AG04450 (cell line): ENCODE results near the gene ZIC2. TPM values are rescaled to one million over a fixed set of nuclear protein-coding genes. Genes with fewer than 3 reads are reported as not detected.

Source experiments
- CTCF ChIA-PET: fragments of 300-600, 350-600 bp; formaldehyde crosslinking; extraction: SDS; loops from one replicate; lab custom pipeline; 2022; ENCODE audit warnings: antibody characterized with exemption, inconsistent platforms; lab: Charles Lee
- POLR2A ChIA-PET: fragments of 350-600 bp; formaldehyde crosslinking; extraction: SDS; loops from one replicate; lab custom pipeline; 2021; ENCODE audit warnings: antibody characterized with exemption, inconsistent platforms; lab: Yijun Ruan, JAX
- DNase-seq: peaks from one replicate; pipeline ENCODE4 v3.0.0-alpha.2; 2011; ENCODE audit warnings: low read depth, low spot score
- H3K27ac ChIP-seq: one replicate; pipeline ENCODE4 v1.5.1; 2012; ENCODE audit warnings: low read depth, low read length, control low read depth
- H3K27me3 ChIP-seq: one replicate; pipeline ENCODE4 v1.6.0; 2012; ENCODE audit warnings: low read length; ENCODE audit not compliant: control insufficient read depth, insufficient read depth
- H3K4me3 ChIP-seq: 2 replicates; pipeline ENCODE4 v1.5.1; 2011; ENCODE audit warnings: mild to moderate bottlenecking, low read depth, low read length, control low read depth
- H3K9me3 ChIP-seq: 2 replicates; pipeline ENCODE4 v1.5.1; 2012; ENCODE audit warnings: low read length; ENCODE audit not compliant: control insufficient read depth, insufficient read depth
- polyA plus RNA-seq: library from polyadenylated mRNA; depleted of rRNA; stranded (reverse); fragments of >200 nt; gene quantifications from 2 replicates; pipeline ENCODE4 v1.2.3, GENCODE V29; 2011
- TF ChIP-seq, protein P1 (sequence below): IDR thresholded peaks from 2 replicates; pipeline ENCODE4 v1.5.1; 2011; ENCODE audit warnings: low read depth, low read length, control low read depth, inconsistent platforms

Gene ZIC2
- polyA plus RNA-seq, 1 experiment, result not detected

GRCh38 chr13:99977334-99977911 lies 4.2 kb upstream of the ZIC2 start:
- ChIA-PET POLR2A (no interaction called here), CTCF (no interaction called here)
- peaks cover 21% of the 10 kb centered on the region for H3K9me3 ChIP-seq
- H3K27me3 ChIP-seq, result peaks cover 82% of the 10 kb centered on the region
- no peak for DNase-seq
- H3K27ac ChIP-seq, result no peak overlapping the region
- TF ChIP-seq, protein P1, sequence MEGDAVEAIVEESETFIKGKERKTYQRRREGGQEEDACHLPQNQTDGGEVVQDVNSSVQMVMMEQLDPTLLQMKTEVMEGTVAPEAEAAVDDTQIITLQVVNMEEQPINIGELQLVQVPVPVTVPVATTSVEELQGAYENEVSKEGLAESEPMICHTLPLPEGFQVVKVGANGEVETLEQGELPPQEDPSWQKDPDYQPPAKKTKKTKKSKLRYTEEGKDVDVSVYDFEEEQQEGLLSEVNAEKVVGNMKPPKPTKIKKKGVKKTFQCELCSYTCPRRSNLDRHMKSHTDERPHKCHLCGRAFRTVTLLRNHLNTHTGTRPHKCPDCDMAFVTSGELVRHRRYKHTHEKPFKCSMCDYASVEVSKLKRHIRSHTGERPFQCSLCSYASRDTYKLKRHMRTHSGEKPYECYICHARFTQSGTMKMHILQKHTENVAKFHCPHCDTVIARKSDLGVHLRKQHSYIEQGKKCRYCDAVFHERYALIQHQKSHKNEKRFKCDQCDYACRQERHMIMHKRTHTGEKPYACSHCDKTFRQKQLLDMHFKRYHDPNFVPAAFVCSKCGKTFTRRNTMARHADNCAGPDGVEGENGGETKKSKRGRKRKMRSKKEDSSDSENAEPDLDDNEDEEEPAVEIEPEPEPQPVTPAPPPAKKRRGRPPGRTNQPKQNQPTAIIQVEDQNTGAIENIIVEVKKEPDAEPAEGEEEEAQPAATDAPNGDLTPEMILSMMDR, result no peak
- H3K4me3 ChIP-seq, result no peak overlapping the region

GRCh38 chr13:99977912-99978798 lies 3.4 kb upstream of the ZIC2 start:
- TF ChIP-seq, protein P1, result no peak
- peaks cover 82% of the 10 kb centered on the region for H3K27me3 ChIP-seq
- H3K4me3 ChIP-seq, result no peak overlapping the region
- ChIA-PET POLR2A (no interaction called here), CTCF (no interaction called here)
- H3K27ac ChIP-seq, result no peak overlapping the region
- peaks cover 26% of the 10 kb centered on the region for H3K9me3 ChIP-seq
- no peak for DNase-seq

GRCh38 chr13:99978799-99979452 lies 2.7 kb upstream of the ZIC2 start:
- ChIA-PET POLR2A (no interaction called here), CTCF (no interaction called here)
- H3K27me3 ChIP-seq, result peaks cover 82% of the 10 kb centered on the region
- no peak overlapping the region for H3K27ac ChIP-seq
- DNase-seq, result no peak
- peaks cover 26% of the 10 kb centered on the region for H3K9me3 ChIP-seq
- TF ChIP-seq, protein P1, result no peak
- no peak overlapping the region for H3K4me3 ChIP-seq

DNA sequence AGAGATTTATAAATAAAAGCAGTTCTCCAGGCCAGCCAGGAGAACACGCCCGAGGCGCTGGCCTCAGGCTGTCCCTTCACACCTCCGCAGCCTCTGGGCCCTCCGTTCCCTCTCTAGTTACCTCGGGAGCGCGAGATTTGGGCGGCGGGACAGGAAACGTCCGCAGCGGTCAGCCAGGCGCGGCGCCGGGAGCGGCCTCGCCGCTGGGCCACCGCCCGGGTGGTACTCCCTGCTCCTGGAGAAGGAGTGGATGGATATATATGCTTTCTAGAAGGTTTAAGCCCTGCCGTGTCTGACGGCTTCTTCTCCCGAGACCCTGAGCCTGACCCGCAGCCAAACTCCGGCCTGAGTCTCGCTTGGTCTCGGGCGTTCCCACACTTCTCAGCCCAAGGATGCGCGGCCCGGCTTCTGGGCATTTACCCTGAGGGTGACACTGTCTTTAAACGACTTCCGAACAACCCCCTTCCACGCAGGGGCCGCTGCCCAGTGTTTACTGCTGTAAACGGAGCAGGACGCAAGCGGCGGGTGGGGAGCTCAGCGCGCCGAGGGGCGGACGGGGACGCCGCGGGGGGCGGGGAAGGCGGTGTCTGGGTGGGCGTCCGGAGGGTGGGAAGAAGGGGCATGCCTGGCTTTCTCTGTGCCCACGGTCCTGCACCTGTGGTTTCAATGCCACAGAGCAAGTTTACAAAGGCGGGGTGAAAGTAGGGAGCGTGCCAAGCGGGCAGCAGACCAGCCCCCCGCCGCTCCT lies 2.0 kb upstream of the ZIC2 start:
- CTCF ChIA-PET, result interaction anchor here (1.4 kb wide), 1 partner anchor 256 kb away, joined by 4 read pairs; no protein-coding TSS in a partner anchor
- TF ChIP-seq, protein P1, result no peak
- POLR2A ChIA-PET, result no interaction called here
- DNase-seq, result no peak
- no peak overlapping the region; the same call in 1 of the 2 replicates for H3K4me3 ChIP-seq
- H3K27me3 ChIP-seq, result peaks cover 82% of the 10 kb centered on the region
- H3K9me3 ChIP-seq, result peaks cover 26% of the 10 kb centered on the region
- H3K27ac ChIP-seq, result no peak overlapping the region
